SK-N-SH (cell line): ENCODE data around the gene FOXP1. TPM values are rescaled to one million over a fixed set of nuclear protein-coding genes. Genes with fewer than 3 reads are reported as not detected.

Experiments
- CTCF ChIA-PET: fragments of 300-600, 350-600 bp; formaldehyde crosslinking; extraction: SDS; loops from one replicate; lab custom pipeline; 2021; lab: Yijun Ruan, JAX
- POLR2A ChIA-PET: fragments of 350-600 bp; sonication (Branson Sonifier 250); formaldehyde crosslinking; extraction: SDS; loops from one replicate; lab custom pipeline; 2020; ENCODE audit warnings: antibody characterized with exemption, inconsistent platforms; lab: Yijun Ruan, JAX
- DNase-seq: peaks from one replicate; pipeline ENCODE4 v3.0.0; 2012
- H2AFZ ChIP-seq: fragments of 200-600 bp; sonication (generic); 2 replicates; pipeline ENCODE4 v1.8.1; 2016; ENCODE audit warnings: antibody characterized with exemption, mild to moderate bottlenecking, low read depth
- H3F3A ChIP-seq: fragments of 200-600 bp; sonication (generic); replicated peaks from 2 replicates; pipeline ENCODE3; 2016; ENCODE audit warnings: antibody characterized with exemption, mild to moderate bottlenecking; ENCODE audit not compliant: insufficient read depth
- H3K27ac ChIP-seq, 2 experiments: fragments of 200-500 bp in 1 of 2; fragments of 200-600 bp in 1 of 2; sonication (Bioruptor generic) in 1 of 2; sonication (generic), shearing (Covaris generic) in 1 of 2; 2 replicates each; pipeline versions ENCODE4 v1.5.1 to v1.6.1; 2014 to 2016; ENCODE audit warnings: low read depth in 2 of 2, inconsistent platforms in 1 of 2, low read length in 1 of 2, mild to moderate bottlenecking in 1 of 2, mixed read lengths in 1 of 2
- H3K27me3 ChIP-seq: fragments of 200-600 bp; sonication (generic), shearing (Covaris generic); 2 replicates; pipeline ENCODE4 v1.6.1; 2016; ENCODE audit warnings: mixed run types; ENCODE audit not compliant: insufficient read depth
- H3K36me3 ChIP-seq, 2 experiments: fragments of 200-500 bp in 1 of 2; fragments of 200-600 bp in 1 of 2; sonication (Bioruptor generic) in 1 of 2; sonication (generic) in 1 of 2; replicated peaks in 1 of 2; 2 replicates each; pipeline versions ENCODE3 to v1.5.1; 2014 to 2016; ENCODE audit warnings: low read length in 1 of 2, mild to moderate bottlenecking in 1 of 2; ENCODE audit not compliant: insufficient read depth in 2 of 2, control insufficient read depth in 1 of 2
- H3K4me1 ChIP-seq, 2 experiments: fragments of 200-500 bp in 1 of 2; fragments of 200-600 bp in 1 of 2; sonication (Bioruptor generic) in 1 of 2; sonication (generic), shearing (Covaris generic) in 1 of 2; 2 replicates each; pipeline versions ENCODE4 v1.5.1 to v1.6.1; 2014 to 2016; ENCODE audit warnings: low read depth in 1 of 2, low read length in 1 of 2, mixed run types in 1 of 2; ENCODE audit not compliant: insufficient read depth in 2 of 2, control insufficient read depth in 1 of 2
- H3K4me2 ChIP-seq: fragments of 200-600 bp; sonication (generic), shearing (Covaris generic); 2 replicates; pipeline ENCODE4 v1.6.1; 2017; ENCODE audit warnings: mixed run types
- H3K4me3 ChIP-seq, 2 experiments: fragments of 200-500 bp in 1 of 2; fragments of 200-600 bp in 1 of 2; sonication (Bioruptor generic) in 1 of 2; sonication (generic), shearing (Covaris generic) in 1 of 2; 2 replicates each; pipeline versions ENCODE4 v1.5.1 to v1.8.1; 2014 to 2016; ENCODE audit warnings: low read depth in 2 of 2, inconsistent platforms in 1 of 2, low read length in 1 of 2, mild to moderate bottlenecking in 1 of 2, mixed read lengths in 1 of 2, moderate library complexity in 1 of 2
- H3K79me2 ChIP-seq: fragments of 200-600 bp; sonication (generic); 2 replicates; pipeline ENCODE4 v1.8.1; 2017; ENCODE audit warnings: mild to moderate bottlenecking; ENCODE audit not compliant: insufficient read depth
- H3K9ac ChIP-seq: fragments of 200-600 bp; sonication (generic); 2 replicates; pipeline ENCODE4 v1.6.1; 2017; ENCODE audit warnings: mixed run types
- H3K9me2 ChIP-seq: fragments of 200-600 bp; sonication (generic); 2 replicates; pipeline ENCODE4 v1.6.1; 2017; ENCODE audit warnings: mixed run types
- H3K9me3 ChIP-seq: fragments of 200-600 bp; sonication (generic); 2 replicates; pipeline ENCODE4 v1.6.1; 2017; ENCODE audit warnings: mixed run types, mild to moderate bottlenecking, moderate library complexity
- H4K20me1 ChIP-seq: fragments of 200-600 bp; sonication (generic); 2 replicates; pipeline ENCODE4 v1.6.1; 2017; ENCODE audit warnings: mild to moderate bottlenecking, mixed run types; ENCODE audit not compliant: insufficient read depth
- CHD2 ChIP-seq: fragments of 150-350 bp; IDR thresholded peaks from 2 replicates; pipeline ENCODE4 v1.6.1; 2018; ENCODE audit warnings: low read length; ENCODE audit not compliant: partially characterized antibody
- EZH2phosphoT487 ChIP-seq: fragments of 200-600 bp; sonication (generic); IDR thresholded peaks from 2 replicates; pipeline ENCODE4 v1.6.1; 2017; ENCODE audit warnings: low read depth, mixed run types, mild to moderate bottlenecking, antibody characterized with exemption, moderate library complexity, borderline replicate concordance
- GABPA ChIP-seq: IDR thresholded peaks from 2 replicates; pipeline ENCODE4 v1.4.0; 2012; ENCODE audit warnings: low read depth, mild to moderate bottlenecking
- SIN3A ChIP-seq: IDR thresholded peaks from 2 replicates; pipeline ENCODE4 v1.6.1; 2012; ENCODE audit warnings: low read depth, mild to moderate bottlenecking, low read length, moderate library complexity, borderline replicate concordance
- WGBS: methylation state at CpG from one replicate; pipeline ENCODE4 v1.1.6; 2017; ENCODE audit warnings: low lambda C conversion rate; 5-methylcytosine and 5-hydroxymethylcytosine counted together
- polyA plus RNA-seq, 3 experiments: library from polyadenylated mRNA; depleted of rRNA; stranded (reverse); fragments of >200 nt; gene quantifications; 2 replicates each; pipeline ENCODE4 v1.2.3, GENCODE V29; 2012
- TF ChIP-seq, protein P1 (sequence below): IDR thresholded peaks from 2 replicates; pipeline ENCODE4 v1.4.0; 2012; ENCODE audit warnings: low read depth, borderline replicate concordance
- TF ChIP-seq, protein P2 (sequence below): fragments of 150-350 bp; IDR thresholded peaks from 2 replicates; pipeline ENCODE4 v1.6.1; 2017; ENCODE audit warnings: antibody characterized with exemption, low read length, low read depth, borderline replicate concordance

Gene FOXP1
- polyA plus RNA-seq, 1 of the 3 experiments (the other 2 are of a cell fraction): 8.8 TPM

- TF ChIP-seq CHD2 (no peak), SIN3A (no peak)
- TF ChIP-seq, protein P1, sequence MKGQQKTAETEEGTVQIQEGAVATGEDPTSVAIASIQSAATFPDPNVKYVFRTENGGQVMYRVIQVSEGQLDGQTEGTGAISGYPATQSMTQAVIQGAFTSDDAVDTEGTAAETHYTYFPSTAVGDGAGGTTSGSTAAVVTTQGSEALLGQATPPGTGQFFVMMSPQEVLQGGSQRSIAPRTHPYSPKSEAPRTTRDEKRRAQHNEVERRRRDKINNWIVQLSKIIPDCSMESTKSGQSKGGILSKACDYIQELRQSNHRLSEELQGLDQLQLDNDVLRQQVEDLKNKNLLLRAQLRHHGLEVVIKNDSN: no peak
- TF ChIP-seq, protein P2, sequence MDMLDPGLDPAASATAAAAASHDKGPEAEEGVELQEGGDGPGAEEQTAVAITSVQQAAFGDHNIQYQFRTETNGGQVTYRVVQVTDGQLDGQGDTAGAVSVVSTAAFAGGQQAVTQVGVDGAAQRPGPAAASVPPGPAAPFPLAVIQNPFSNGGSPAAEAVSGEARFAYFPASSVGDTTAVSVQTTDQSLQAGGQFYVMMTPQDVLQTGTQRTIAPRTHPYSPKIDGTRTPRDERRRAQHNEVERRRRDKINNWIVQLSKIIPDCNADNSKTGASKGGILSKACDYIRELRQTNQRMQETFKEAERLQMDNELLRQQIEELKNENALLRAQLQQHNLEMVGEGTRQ: no peak
- H3K27ac ChIP-seq: no peak overlapping the region
- POLR2A ChIA-PET: no interaction called here
These were observed 368.2 kb downstream of the FOXP1 start for GRCh38 chr3:71215351-71215750.

DNA sequence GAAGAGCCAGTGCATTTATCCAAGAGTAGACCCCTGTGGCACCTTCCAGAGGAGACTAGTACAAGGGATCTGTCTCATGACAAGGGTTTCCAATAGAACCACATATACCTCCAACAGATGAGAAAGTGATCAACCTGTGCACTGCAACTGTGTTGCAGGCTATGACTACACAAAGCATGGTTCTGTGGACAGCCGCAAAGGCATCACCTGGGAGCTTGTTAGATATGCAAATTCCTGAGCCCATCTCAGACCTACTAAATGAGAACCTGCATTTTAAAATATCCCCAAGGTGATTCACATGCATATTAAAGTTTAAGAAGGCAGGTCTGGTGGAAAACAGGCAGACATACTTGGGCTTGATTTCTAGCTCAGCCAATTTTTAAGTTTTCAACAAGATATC lies 368.7 kb downstream of the FOXP1 start:
- H3K9me3 ChIP-seq: no peaks in the 10 kb centered on the region
- 100% methylated on average over 1 of the region's 1 CpG for WGBS
- CTCF ChIA-PET: no interaction called here
- no peaks in the 10 kb centered on the region for H4K20me1 ChIP-seq
- peaks cover 35% of the 10 kb centered on the region for H3K79me2 ChIP-seq
- H3K4me1 ChIP-seq: peaks cover 0 to 9% of the 10 kb centered on the region in 2 experiments; a peak in 2 of 4 replicates
- no peak overlapping the region for H3K9ac ChIP-seq
- H3K4me2 ChIP-seq: no peak overlapping the region
- TF ChIP-seq EZH2phosphoT487 (no peak), GABPA (no peak)
- peaks cover 0 to 4% of the 10 kb centered on the region in 2 experiments for H3K36me3 ChIP-seq
- H3K9me2 ChIP-seq: no peaks in the 10 kb centered on the region
- H2AFZ ChIP-seq: no peak overlapping the region
- no peaks in the 10 kb centered on the region for H3K27me3 ChIP-seq
- no peak for DNase-seq
- no peak overlapping the region for H3K27ac ChIP-seq
- H3K4me3 ChIP-seq: no peak overlapping the region
- peaks cover 15% of the 10 kb centered on the region for H3F3A ChIP-seq
- POLR2A ChIA-PET: no interaction called here

More at GRCh38 chr3:71215351-71215750, 368.2 kb downstream of the FOXP1 start:
- Histone ChIP-seq H3K9me2 (no peaks in the 10 kb centered on the region), H4K20me1 (no peaks in the 10 kb centered on the region), H3K27me3 (no peaks in the 10 kb centered on the region), H2AFZ (no peak overlapping the region), H3F3A (peaks cover 13% of the 10 kb centered on the region), H3K4me3 (no peak overlapping the region), H3K79me2 (peaks cover 34% of the 10 kb centered on the region), H3K36me3 (peaks cover 0 to 4% of the 10 kb centered on the region in 2 experiments), H3K4me1 (peaks cover 0 to 4% of the 10 kb centered on the region in 2 experiments; a peak in 1 of 4 replicates), H3K4me2 (no peak overlapping the region), H3K9ac (no peak overlapping the region), H3K9me3 (no peaks in the 10 kb centered on the region)
- WGBS: 70% methylated on average over 1 of the region's 1 CpG
- CTCF ChIA-PET: no interaction called here
- no peak for DNase-seq

GRCh38 chr3:71214016-71214415 lies 369.5 kb downstream of the FOXP1 start:
- Histone ChIP-seq H3K4me3 (no peak overlapping the region), H3K4me1 (peaks cover 0 to 9% of the 10 kb centered on the region in 2 experiments; a peak in 3 of 4 replicates), H3K27ac (no peak overlapping the region), H3K79me2 (peaks cover 43% of the 10 kb centered on the region), H3F3A (peaks cover 15% of the 10 kb centered on the region), H3K9me2 (no peaks in the 10 kb centered on the region), H3K9me3 (no peaks in the 10 kb centered on the region), H4K20me1 (no peaks in the 10 kb centered on the region), H3K27me3 (no peaks in the 10 kb centered on the region)
- WGBS: 78% methylated on average over 4 of the region's 4 CpGs
- CTCF ChIA-PET: no interaction called here
- POLR2A ChIA-PET: no interaction called here
- TF ChIP-seq, protein P1: no peak
- TF ChIP-seq, all 33 proteins: peak for 0
- no peak for DNase-seq
- Histone ChIP-seq H3K9ac (no peak overlapping the region), H3K36me3 (peaks cover 0 to 4% of the 10 kb centered on the region in 2 experiments), H3K4me2 (no peak overlapping the region), H2AFZ (no peak overlapping the region)
